DMS53 (cell line): ENCODE measurements around the gene CFHR5.
"Not testable (repeated sequence)": the region's sequence is repeated elsewhere in the genome, so short reads cannot be mapped to it uniquely, and the experiment has no call there.

Experiments used
- DNase-seq: peaks from one replicate; lab custom pipeline; 2025; lab: John Stamatoyannopoulos, UW

CFHR5 gene

GRCh38 chr1:196977278-196977677, at the start of gene CFHR5:
TSS of gene CFHR5 (plus strand) at chr1:196977556. CDS start at chr1:196977665, 109 bp downstream.
- DNase-seq, result no peak

- DNase-seq, result not testable (repeated sequence)
These were observed 44.5 kb upstream of the CFHR5 start for GRCh38 chr1:196932853-196933252.

GRCh38 chr1:196933531-196934189, 43.7 kb upstream of the CFHR5 start:
- DNase-seq, result no peak

- DNase-seq, result peak; percentile 62
These were observed 35.9 kb upstream of the CFHR5 start for GRCh38 chr1:196941474-196941873.

- not testable (repeated sequence) for DNase-seq
These were observed 33.8 kb upstream of the CFHR5 start, which contains the start of gene CFHR2 for GRCh38 chr1:196943568-196943967. TSS of gene CFHR2 (plus strand) at chr1:196943738. CDS start at chr1:196943881, 143 bp downstream.

GRCh38 chr1:196951711-196952394, 25.5 kb upstream of the CFHR5 start:
- DNase-seq, result no peak

- no peak for DNase-seq
These were observed 22.6 kb upstream of the CFHR5 start for GRCh38 chr1:196954778-196955177.

GRCh38 chr1:196955926-196956325, 21.4 kb upstream of the CFHR5 start:
- no peak for DNase-seq

GRCh38 chr1:196960854-196961253, 16.5 kb upstream of the CFHR5 start:
- no peak for DNase-seq

GRCh38 chr1:196970182-196970581, 7.2 kb upstream of the CFHR5 start:
- no peak for DNase-seq

GRCh38 chr1:196976278-196976677, 1.1 kb upstream of the CFHR5 start:
- DNase-seq, result no peak

- no peak for DNase-seq
These were observed 3.5 kb downstream of the CFHR5 start for GRCh38 chr1:196980859-196981258.

GRCh38 chr1:196982247-196982646, 4.9 kb downstream of the CFHR5 start:
- DNase-seq, result not testable (repeated sequence)

GRCh38 chr1:196991919-196992651, 14.7 kb downstream of the CFHR5 start:
- DNase-seq, result peak; percentile 93

- no peak for DNase-seq
These were observed 16.6 kb downstream of the CFHR5 start for GRCh38 chr1:196993916-196994315.

- no peak for DNase-seq
These were observed 20.1 kb downstream of the CFHR5 start for GRCh38 chr1:196997423-196997822.

- no peak for DNase-seq
These were observed 24.5 kb downstream of the CFHR5 start for GRCh38 chr1:197001828-197002227.

GRCh38 chr1:197003132-197003531, 25.8 kb downstream of the CFHR5 start:
- DNase-seq, result no peak

GRCh38 chr1:197008861-197009260, 31.5 kb downstream of the CFHR5 start:
- no peak for DNase-seq

GRCh38 chr1:197011614-197012013, 34.3 kb downstream of the CFHR5 start:
- DNase-seq, result no peak

GRCh38 chr1:197013234-197013633, 35.9 kb downstream of the CFHR5 start:
- DNase-seq, result no peak

- no peak for DNase-seq
These were observed 39.4 kb downstream of the CFHR5 start for GRCh38 chr1:197016751-197017150.
